Fibroblast of upper back skin (primary cell): Measurements from ENCODE around the gene SMIM9.

ENCODE experiments used
- DNase-seq: peaks from one replicate; pipeline ENCODE4 v3.0.0-alpha.2; 2013

The SMIM9 gene

GRCh38 chrX:154776753-154777152 lies 57.7 kb downstream of the SMIM9 start:
- no peak for DNase-seq

- DNase-seq: no peak
Measured at GRCh38 chrX:154775419-154776349, 58.8 kb downstream of the SMIM9 start.

- DNase-seq: no peak
Measured at GRCh38 chrX:154774622-154775021, 59.8 kb downstream of the SMIM9 start.
